NOMO-1 treated with dmso at 0.1 percent for 144 hours (cell line): ENCODE results near the gene KRT8.

Source experiments
- DNase-seq: peaks from one replicate; lab custom pipeline; 2025; ENCODE audit not compliant: unreplicated experiment; lab: John Stamatoyannopoulos, UW

The KRT8 gene

DNA sequence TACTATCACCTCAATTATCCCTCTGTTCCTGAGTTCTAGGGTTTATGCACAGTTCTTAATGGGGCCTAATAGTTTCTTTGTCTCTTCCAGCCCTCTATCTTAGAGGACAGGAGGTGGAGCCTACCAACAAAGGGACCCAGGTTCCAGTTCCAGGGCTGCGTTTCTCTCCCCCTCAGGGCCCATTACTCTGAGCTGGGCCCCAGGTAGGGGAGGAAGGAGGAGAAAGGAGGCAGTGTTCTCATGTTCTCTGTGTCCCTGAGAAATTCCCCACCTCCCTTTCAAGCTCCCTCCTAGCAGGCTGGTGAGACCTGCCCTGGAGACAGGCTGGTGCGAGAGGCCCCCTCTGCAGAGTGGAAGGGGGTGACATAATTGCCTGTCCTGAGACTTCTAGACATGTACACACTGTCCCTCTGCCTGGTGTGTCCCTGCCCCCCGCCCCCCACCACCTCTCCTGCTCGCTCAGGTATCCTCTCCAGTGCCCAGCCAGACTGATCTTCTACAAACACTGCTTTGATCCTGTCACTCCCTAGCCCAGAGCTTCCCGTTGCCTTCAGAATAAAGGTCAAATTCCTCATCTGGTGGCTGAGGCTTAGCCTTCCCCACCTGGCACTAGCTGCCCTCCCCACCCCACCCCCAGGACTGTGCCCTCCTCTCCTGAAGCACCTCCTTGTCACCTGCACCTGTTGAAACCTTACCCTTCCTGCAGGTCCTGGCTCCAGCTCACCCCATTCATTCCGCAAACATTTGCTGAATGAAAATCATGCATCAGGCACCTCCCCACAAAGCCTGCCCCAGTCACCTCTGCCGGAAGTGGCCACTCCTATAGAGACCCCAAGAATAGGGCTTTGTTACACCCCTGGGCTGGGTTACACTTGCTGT lies 21.1 kb upstream of the KRT8 start:
- DNase-seq: no peak

DNA sequence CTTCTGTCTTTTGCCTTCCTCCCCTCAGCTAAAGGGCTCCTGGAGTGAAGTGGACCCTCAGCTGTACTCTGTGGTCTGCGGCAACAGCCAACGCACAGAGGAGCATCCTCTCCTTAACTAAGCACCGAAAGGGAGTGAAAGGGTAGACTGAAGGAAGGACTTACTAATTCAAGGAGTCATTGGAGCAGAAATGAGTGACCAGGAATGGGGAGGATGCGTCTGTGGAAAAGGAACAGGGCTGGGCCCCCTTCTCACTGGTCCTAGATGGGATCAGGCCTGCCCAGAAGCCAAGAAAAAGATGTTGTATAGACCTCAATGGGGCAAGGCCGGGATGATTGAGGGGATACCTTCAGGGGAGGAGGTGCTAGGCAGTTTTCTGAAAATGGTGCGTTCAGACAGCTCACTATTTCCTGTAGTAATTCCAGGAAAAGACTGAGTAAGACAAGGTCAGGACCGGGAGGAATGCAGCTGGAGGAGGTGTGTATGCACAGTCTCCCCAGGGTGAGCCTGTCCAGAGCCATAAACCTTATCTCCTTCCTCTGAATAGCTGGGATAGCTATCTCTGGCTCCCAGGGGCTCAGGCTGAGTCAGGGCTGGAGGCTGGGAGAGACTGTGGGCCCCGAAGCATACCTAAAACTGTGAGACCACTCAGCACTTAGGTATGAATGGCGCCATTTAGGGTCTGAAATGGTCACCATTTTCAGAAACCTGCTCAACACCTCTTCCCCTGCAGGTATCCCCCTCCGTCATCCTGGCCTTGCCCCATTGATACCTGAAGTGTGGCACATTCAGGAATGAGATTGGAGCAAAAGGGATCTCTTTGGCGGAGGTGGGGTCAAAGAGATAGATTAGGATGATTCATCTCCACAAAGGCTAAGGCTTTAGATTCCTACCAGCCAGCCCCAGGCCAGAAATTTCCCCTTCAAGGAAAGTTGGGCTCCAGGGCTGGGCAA lies 20.2 kb upstream of the KRT8 start:
- no peak for DNase-seq

DNA sequence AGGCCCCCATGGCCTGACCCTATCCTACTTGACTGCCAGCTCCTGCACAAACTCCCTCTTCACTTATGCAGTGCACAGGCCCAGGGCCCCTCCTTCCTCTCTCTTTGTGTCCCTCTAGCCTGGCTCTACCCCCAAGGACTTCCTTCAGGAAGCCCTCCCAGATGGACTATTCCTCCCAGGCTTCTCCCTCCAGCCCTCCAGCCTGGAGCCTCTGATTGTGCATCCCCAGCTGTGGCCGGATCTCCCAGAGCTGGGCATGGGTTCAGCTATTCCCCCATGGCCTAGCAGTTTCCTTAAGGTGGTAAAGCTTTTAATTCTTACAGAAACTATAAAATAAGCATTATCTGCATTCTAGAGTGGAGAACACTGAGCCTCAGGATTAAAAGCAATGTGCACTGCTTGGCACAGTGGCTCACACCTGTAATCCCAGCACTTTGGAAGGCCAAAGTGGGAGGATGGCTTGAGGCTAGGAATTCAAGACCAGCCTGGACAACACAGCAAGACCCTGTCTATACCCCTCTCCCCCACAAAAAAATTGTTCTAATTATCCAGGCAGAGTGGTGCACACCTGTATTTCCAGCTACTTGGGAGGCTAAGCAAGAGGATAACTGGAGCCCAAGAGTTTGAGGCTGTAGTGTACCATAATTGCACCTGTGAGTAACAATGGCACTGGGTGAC lies 16.8 kb upstream of the KRT8 start:
- no peak for DNase-seq

DNA sequence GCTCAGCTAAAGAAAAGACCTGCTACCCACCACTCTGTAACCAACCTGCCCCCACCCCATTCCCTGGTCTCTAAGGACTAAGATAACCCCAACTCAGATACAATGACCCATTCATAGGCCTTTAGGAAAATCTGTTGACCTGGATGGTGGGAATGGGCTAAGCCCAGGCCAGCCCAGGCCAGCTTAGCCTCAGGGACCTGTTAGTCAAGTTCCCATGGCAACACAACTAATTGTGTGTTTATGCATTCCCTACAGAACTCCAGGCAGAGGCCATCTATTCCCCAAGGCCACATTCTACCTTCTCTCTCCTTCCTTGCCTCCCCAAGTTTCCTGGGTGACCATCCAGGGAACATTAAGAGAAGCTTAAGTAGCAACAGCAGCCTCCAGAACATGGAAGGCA lies 16.1 kb upstream of the KRT8 start:
- no peak for DNase-seq

DNA sequence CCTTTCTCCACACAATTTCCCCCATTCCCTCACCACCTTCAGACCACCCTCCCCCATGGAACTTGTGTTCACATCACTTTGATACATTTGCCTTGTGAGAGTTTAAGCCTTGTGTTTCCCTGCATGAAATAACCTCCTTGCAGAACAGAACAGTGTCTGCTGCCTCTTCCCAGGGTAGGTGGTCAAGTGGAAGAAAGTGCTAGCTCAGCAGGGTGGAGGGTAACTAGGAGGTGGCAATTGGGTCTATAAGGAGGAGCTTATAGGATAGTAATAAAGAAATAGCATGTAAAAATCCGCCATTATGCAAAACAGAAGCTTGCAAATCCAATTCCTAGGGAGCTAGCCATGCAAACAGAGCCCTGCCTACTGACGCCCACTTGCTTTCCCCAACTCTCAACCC lies 13.9 kb upstream of the KRT8 start:
- DNase-seq: no peak

DNA sequence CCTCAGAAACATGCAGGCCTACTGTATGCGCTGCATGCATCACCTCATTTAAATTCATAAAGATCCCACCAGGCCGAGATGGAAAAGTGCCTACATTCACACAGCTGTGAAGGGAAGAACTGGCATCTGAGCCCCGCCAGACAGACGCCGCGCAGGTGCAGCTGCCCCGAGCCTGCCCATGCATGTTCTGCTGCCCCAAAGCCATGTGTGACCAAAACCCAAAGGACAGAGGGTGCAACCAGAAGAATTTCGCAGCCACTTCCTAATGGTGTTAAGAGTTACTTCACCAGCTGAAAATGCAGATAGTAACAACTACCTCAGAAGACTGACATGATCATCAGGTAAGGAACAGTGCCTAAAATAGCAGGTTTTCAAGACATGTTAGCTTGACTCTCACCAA lies 13.5 kb upstream of the KRT8 start:
- no peak for DNase-seq

DNA sequence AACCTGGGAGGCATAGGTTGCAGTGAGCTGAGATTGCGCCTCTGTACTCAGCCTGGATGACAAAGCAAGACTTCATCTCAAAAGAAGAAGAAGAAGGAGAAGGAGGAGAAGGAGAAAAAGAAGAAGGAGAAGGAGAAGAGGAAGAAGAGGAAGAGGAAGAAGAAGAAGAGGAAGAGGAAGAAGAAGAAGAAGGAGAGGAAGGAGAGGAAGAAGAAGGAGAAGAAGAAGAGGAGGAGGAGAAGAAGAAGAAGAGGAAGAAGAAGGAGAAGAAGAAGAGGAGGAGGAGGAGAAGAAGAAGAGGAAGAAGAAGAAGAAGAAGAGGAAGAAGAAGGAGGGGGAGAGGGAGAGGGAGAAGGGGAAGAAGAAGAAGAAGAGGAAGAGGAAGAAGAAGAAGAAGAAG lies 12.9 kb upstream of the KRT8 start:
- DNase-seq: no peak

DNA sequence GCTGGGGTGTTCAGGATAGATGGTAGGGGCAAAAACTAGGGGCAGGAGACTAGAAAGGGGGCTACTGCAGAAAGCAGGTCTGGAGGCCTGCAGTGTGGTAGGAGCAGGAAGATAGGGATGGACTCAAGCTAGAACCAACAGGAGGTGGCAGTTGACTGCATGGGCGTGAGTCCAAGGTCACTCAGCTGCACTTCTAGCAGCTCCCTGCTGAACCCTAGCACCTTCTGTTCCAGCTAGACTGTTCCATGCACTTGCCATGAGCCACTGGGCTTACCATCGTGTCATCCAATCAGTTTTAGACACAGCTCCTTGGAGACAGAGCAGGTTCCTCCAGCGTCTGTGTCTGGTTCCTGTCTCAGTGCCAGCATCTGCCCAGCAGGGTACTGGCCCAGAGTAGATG lies 11.3 kb upstream of the KRT8 start:
- no peak for DNase-seq

DNA sequence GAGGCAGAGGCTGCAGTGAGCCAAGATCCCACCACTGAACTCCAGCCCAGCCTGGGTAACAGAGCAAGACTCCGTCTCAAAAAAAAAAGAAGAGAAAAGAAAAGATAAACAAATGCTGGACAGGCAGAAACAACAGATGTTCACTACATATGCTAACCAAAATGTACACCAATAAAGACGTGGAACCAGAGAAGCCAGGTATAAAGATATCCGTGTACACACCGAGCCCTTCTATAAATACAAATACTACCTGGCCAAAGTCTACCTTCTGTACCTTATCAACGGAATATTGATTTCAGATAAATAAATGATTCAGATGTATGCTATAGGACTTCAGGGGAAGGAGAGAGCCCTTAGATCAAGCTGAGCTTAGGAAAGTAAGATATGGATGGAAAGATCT lies 10.8 kb upstream of the KRT8 start:
- no peak for DNase-seq

DNA sequence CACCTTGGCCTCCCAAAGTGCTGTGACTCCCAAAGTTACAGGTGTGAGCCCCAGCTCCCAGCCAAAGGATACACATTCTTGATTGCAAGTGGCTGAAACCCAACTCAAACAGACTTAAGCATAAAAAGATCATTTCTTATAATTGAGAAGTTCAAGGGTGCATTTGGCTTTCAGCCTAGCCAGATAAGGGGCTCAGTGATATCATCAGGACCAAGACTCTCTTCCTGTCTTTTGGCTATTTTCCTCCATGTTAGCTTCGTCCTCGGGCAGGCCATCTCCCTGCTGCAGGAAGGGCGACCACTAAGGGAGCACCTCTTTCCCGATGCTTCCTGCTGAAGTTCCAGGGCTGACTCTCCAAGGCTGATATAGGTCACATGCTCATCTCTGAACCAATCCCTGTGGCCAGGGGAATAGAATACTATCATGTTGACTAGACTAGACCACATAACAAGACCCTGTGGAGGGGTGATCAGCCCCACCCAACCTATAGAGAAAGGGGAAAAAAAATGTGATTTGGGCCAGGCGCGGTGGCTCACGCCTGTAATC lies 9.8 kb upstream of the KRT8 start:
- no peak for DNase-seq

DNA sequence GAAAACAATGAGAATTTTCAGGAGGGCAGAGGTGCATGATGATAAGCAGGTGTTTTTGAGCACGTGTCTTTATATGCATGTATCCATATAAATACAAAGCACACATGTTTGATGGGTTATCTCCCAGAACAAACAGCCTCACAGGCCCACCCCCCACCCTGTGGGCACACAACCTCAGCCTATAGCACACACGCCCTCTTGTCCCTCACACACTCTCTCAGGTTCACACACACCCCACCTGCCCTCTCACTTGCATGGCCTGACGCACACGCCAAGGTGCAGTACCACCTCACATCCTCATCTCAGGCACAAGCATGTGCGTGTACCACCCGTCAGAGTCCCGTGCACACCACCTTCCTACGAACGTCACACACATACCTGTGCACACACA lies 8.6 kb upstream of the KRT8 start:
- no peak for DNase-seq

DNA sequence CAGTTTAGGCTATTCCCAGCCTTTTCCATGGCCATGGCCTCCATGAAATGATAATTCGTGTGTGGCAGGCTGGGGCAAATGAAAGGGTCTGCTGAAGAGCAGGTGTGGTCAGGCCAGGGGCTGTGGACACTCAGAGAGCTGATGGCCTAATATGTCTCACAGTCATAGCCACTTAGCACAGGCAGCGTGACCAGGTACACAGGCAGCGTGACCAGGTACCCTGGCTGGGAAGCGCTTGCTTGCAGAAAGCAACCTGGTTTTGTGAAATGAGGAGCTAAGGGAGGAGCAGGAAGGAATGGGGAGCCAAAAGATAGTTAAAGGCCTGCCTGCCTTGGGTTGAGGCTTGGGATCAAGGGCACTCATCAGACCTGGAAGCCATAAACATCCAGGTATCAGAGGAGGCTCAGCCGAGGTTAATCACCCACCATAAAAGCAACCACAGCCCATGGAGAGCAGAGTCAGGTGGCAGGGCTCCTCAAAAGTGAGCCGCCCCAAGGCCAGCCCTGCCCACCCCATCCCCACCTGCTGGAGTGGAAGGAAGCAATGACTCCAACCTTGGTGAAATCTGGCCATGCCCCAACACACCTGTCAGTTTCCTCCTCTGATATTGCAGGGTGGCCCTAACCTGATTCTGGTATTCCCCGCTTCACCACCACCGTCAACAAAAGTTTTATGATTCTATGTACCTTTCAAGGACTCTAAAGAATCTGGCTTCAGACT lies 8.0 kb upstream of the KRT8 start:
- no peak for DNase-seq

DNA sequence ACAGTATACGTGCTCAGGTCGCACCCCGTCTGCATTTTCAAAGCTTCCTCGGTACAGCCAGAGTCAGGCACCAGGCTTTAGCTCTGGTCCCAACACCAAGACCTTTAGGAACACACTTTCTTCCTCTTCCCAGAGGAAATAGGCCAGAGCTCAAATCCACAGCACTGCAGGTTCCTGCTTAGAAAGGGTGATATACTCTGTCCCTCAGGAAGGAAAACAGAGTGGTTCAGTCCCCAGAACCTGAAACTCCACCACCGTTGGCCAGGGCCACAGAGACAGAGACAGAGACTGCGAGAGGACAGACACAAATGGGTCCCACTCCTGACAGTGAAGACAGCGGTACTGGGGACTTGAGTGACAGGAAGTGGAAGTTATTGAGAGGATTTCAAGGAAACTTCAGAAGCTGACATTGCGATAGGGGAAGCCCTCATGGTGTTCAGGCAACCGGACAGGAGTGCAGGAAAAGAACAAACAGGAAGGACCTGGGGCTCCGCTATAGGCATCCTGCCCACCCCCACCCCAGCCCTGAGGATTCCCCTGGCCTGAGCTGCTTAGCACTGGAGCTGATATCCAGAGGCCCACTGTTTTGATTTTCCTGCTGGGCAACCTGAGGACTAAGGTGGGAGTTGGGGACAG lies 5.5 kb upstream of the KRT8 start:
- DNase-seq: no peak

DNA sequence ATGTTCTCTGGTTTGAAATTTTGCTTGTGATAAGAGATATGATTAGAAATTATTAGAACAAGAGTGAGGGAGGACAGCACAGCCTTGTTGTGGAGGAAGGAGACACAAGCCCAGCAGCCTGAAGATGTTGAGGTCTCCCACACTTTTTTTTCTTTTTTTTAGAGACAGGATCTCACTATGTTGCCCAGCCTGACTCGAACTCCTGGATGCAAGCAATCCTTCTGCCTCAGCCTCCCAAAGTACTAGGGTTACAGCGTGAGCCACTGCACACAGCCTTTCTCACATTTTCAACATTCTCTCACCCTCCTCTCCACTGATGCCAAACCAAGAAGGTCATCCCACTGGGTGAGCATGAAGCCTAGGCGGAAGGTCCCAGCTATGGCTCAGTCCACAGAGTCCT lies 4.9 kb upstream of the KRT8 start:
- no peak for DNase-seq

DNA sequence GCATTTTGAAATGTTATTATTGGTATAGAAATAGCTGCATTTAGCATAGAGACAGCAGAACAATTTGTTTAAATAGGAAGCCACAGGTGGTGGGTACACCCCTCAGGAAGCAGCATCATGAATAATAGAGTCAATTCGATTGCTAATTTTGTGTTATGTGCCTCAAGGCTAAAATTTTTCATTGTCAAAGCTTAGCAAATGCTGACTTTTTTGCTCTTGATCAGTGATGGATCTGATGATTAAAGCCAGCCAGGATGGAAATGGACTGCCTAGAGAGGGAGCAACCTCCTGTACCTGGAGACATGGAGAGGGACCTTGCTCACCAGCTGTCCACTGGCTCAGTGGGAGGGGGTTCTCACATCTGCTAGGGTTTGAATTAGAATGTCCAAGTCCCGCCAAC lies 4.5 kb upstream of the KRT8 start:
- DNase-seq: no peak

DNA sequence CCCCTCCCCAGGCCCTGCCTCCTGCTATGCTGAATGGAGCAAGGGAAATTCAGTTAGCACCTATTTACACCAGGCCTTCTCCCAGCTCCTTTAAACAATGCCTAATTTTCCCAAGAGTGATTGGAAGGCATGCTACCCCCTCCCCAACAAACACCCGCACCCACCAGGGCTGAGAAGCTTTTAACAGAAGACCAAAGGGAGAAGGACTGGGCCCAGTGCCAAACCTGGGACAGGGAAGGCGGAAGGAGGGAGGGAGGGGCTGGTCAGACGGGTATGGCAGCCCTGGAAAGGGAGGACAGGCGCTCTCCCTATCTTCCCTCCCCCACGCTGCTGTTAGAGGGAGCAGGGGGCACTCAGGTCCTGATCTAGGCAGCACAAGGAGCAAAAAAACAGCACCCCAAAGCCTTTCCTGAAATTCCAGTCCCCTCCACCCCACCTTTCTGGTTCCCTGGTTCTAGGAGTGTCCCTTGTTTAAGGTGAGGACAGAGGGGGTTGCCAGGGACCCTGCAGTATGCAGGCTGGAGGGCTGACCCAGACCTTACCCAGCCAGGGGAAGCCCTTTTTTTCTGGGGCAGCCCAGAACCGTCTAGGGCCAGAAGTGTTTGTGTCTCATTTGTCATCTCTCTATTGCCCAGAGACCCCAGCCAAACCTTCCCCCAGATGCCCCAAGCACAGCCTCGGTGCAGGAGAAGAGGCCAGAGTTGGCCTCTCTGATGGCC lies 2.4 kb upstream of the KRT8 start:
- no peak for DNase-seq

DNA sequence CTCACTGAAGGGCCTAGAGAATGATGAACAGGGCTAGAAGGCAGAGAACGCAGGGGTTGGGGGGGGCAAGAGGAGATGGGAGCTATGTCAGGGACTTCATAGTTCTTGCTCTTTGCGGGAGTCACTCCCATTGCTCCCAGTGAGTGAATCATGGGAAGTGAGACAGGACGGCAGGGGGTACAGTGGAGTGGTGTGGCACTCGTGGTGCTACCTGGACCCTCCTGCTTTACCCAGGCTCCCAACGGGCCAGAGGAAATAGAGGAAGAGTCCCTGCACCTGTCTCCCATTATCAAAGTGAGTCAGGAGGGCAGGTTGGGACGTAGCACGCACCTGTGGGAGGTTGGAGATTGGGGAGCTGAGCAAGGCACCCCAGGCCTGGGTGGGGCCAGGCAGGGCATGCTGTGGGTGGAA lies 1.3 kb upstream of the KRT8 start:
- DNase-seq: no peak

DNA sequence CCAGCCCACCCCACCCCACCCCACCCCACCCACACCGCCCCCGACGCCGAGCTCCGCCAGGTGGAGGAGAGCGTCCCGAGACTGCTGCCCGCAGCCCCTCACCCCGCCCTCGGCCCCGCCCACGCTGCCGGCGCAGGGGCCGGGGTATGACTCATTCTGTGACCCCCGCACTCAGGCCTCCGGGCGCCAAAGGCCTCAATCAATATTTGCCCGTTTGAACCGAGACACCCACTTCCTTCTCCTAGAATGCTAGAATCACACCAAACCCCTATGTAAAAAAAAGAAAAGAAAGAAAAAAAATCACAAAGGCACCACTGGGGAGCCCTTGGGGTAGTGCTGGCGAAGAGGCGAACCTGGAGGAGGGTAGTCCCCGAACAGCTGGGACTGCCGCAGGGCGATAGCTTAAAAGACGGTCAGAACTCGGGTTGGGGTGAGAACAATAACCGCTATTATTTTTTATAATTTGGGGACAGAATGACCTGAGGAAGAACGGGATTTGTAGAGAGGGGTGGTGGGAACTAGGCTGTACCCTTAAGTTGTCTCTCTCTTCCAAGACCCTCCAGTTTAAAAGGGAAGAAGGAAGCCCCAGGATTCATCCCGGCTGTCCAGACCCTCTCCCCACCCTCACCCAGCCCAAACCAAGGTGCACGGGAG lies 894 bp downstream of the KRT8 start:
- DNase-seq: peak; percentile 62

DNA sequence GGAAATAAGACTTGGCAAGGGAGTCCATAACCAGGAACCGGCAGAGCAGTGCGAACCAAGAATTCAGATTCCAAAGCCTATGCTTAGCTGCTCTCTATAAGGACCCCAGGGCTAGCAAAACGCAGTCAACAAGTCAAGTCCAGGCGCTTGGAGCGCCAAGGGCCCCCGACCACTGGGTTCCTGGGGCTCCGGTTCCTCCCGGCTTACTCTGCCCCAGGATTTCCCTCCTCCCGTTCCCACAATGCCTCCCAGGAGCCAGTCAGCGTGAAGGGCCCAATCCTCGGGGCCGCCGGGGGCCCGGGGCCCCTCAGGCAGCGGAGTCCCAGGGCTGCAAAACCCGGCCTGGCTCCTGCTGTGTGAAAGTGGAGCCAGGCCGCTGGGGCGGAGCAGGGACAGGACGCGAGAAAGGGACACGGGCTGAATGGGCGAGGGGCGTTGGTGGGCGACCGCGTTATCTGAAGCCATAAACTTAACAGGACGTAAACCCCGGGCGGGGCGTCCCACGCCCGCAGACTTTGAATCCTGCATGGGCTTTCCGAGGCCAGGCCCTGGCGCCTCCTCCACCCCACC lies 1.5 kb downstream of the KRT8 start:
- peak; percentile 69 for DNase-seq
